ENCODE measurements around the gene EML4. TPM values are rescaled to one million over a fixed set of nuclear protein-coding genes. Genes with fewer than 3 reads are reported as not detected.

The EML4 gene
- total and polyA plus RNA-seq, 4 donors, result 9.6 to 51.9 (median 30.8) TPM

- WGBS, 2 donors, result 94 to 97% methylated on average over 3 of the region's 3 CpGs
- no peaks in the 10 kb centered on the region for H3K36me3 ChIP-seq (ENCODE audit: control insufficient read depth in 1 of 2, insufficient read depth in 2 of 2, low read length in 1 of 2)
- H3K9me3 ChIP-seq (ENCODE audit: control insufficient read depth, low read length), result no peaks in the 10 kb centered on the region
- H3K27me3 ChIP-seq (ENCODE audit: control insufficient read depth in 1 of 2, insufficient read depth in 2 of 2, low read length in 1 of 2), result no peaks in the 10 kb centered on the region
- no peak for DNase-seq
- ATAC-seq (ENCODE audit: low FRiP score), result no peak
- intact Hi-C loops (cut with DNase I), result no loop called here
- no peaks in the 10 kb centered on the region for H3K4me1 ChIP-seq (ENCODE audit: control insufficient read depth in 1 of 2, insufficient read depth in 2 of 2, low read length in 2 of 2)
- H3K27ac ChIP-seq (ENCODE audit: low read depth in 1 of 2, low read length in 2 of 2), result no peak overlapping the region
- H3K4me3 ChIP-seq (ENCODE audit: low read length in 2 of 2), result no peak overlapping the region
Measured at GRCh38 chr2:42218712-42219111, 49.6 kb downstream of the EML4 start.

DNA sequence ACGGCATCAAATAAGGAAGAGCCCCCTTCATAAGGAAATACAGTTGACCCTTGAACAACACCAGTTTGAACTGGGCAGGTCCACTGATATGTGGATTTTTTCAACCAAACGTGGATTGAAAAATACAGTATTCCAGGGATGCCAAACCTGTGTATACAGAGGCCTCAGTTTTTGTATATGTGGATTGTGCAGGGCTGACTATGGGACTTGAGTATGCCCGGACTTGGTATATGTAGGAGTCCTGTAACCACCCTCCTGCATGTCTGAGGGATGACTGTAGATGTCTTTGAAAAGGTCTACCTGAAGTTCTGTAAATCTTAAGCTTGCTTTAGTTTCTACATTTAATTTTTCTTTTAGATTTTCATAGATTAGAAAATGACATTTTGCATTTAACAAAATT is 50.0 kb downstream of the EML4 start:
- DNase-seq (no peak), ATAC-seq (ENCODE audit: low FRiP score) (no peak)
- Histone ChIP-seq H3K27ac (ENCODE audit: low read depth in 1 of 2, low read length in 2 of 2) (no peak overlapping the region), H3K27me3 (ENCODE audit: control insufficient read depth in 1 of 2, insufficient read depth in 2 of 2, low read length in 1 of 2) (no peaks in the 10 kb centered on the region), H3K4me3 (ENCODE audit: low read length in 2 of 2) (no peak overlapping the region), H3K36me3 (ENCODE audit: control insufficient read depth in 1 of 2, insufficient read depth in 2 of 2, low read length in 1 of 2) (no peaks in the 10 kb centered on the region), H3K4me1 (ENCODE audit: control insufficient read depth in 1 of 2, insufficient read depth in 2 of 2, low read length in 2 of 2) (no peaks in the 10 kb centered on the region), H3K9me3 (ENCODE audit: control insufficient read depth, low read length) (no peaks in the 10 kb centered on the region)
- intact Hi-C loops (cut with DNase I), result no loop called here
- 86 to 87% methylated on average over 3 of the region's 3 CpGs for WGBS, 2 donors

DNA sequence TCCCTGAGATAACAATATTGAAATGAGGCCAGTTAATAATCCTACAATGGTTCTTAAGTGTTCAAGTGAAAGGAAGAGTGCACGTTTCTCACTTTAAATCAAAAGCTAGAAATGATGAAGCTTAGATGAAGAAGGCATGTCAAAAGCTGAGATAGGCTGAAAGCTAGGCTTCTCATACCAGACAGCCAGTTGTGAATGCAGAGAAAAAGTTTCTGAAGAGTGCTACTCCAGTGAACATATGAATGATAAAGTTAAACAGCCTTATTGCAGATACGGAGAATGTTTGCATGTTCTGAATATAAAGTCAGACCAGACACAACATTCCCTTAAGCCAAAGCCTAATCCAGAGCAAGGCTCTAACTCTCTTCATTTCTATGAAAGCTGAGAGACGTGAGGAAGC is 51.4 kb downstream of the EML4 start:
- Histone ChIP-seq H3K4me1 (ENCODE audit: control insufficient read depth in 1 of 2, insufficient read depth in 2 of 2, low read length in 2 of 2) (peaks cover 0 to 2% of the 10 kb centered on the region in 2 donors), H3K36me3 (ENCODE audit: control insufficient read depth in 1 of 2, insufficient read depth in 2 of 2, low read length in 1 of 2) (no peaks in the 10 kb centered on the region), H3K9me3 (ENCODE audit: control insufficient read depth, low read length) (no peaks in the 10 kb centered on the region), H3K27ac (ENCODE audit: low read depth in 1 of 2, low read length in 2 of 2) (no peak overlapping the region), H3K27me3 (ENCODE audit: control insufficient read depth in 1 of 2, insufficient read depth in 2 of 2, low read length in 1 of 2) (no peaks in the 10 kb centered on the region), H3K4me3 (ENCODE audit: low read length in 2 of 2) (no peak overlapping the region)
- intact Hi-C loops (cut with DNase I), result no loop called here
- DNase-seq, result no peak
- WGBS, 2 donors, result 24 to 35% methylated on average over 3 of the region's 3 CpGs
- ATAC-seq (ENCODE audit: low FRiP score), result no peak

DNA sequence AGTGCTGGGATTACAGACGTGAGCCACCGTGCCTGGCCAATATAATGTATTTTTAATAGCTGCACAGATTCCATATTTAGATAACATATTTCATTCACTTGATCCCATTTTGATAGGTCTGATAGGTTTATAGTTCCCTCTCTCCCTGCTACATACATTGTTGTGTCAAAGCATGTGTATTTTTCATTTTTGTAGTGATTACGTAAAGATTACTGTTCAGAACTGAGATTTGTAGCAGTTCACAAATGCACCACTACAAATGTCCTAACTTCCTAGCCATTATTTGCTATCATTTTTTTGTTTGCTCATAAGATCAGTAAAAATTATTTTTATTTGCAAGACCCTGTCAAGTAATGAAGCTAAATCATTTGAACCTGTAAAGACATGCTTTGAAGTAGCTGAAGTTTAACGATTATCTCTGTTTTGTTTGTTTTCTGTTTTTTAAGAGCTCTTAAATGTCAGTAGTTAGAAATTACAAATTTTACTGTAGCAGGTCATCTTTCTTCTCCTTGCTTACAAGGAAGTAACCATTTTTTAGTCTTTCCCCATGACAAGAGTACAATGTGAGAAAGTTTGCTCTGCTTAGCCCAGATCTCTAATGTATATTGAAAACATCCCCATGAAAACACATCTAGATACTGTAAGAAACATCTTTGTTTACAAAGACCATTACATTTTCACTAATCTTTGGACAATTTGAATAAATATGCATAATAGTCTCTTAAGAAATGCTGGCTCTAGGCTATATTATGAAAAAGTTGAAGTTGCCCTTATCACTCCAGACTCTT is 54.1 kb downstream of the EML4 start:
- no peaks in the 10 kb centered on the region for H3K9me3 ChIP-seq (ENCODE audit: control insufficient read depth, low read length)
- no peaks in the 10 kb centered on the region for H3K36me3 ChIP-seq (ENCODE audit: control insufficient read depth in 1 of 2, insufficient read depth in 2 of 2, low read length in 1 of 2)
- ATAC-seq (ENCODE audit: low FRiP score) (no peak), DNase-seq (no peak)
- peaks cover 0 to 2% of the 10 kb centered on the region in 2 donors for H3K4me1 ChIP-seq (ENCODE audit: control insufficient read depth in 1 of 2, insufficient read depth in 2 of 2, low read length in 2 of 2)
- 63 to 72% methylated on average over 4 of the region's 4 CpGs for WGBS, 2 donors
- H3K27ac ChIP-seq (ENCODE audit: low read depth in 1 of 2, low read length in 2 of 2), result no peak overlapping the region
- no peak overlapping the region for H3K4me3 ChIP-seq (ENCODE audit: low read length in 2 of 2)
- intact Hi-C loops (cut with DNase I), result no loop called here
- H3K27me3 ChIP-seq (ENCODE audit: control insufficient read depth in 1 of 2, insufficient read depth in 2 of 2, low read length in 1 of 2), result no peaks in the 10 kb centered on the region

DNA sequence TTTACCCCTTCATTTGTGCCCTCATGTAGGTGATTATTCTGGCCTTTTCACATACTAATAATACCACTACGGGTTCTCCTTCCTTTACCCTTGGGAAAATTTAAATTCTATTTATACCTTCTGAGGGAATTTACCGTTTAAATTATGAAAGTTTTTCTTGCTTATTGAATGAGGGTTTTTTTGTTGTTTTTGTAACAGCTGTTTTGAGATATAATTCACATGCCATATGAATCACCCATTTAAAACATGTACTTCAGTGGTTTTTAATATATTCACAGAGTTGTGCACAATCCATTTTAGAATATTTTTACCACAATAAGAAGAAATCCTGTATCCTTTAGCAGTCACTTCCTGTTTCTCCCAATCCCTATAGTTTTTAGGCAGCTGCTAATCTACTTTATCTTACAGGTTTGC is 54.7 kb downstream of the EML4 start:
- Histone ChIP-seq H3K36me3 (ENCODE audit: control insufficient read depth in 1 of 2, insufficient read depth in 2 of 2, low read length in 1 of 2) (no peaks in the 10 kb centered on the region), H3K27me3 (ENCODE audit: control insufficient read depth in 1 of 2, insufficient read depth in 2 of 2, low read length in 1 of 2) (no peaks in the 10 kb centered on the region), H3K4me3 (ENCODE audit: low read length in 2 of 2) (no peak overlapping the region), H3K27ac (ENCODE audit: low read depth in 1 of 2, low read length in 2 of 2) (no peak overlapping the region), H3K9me3 (ENCODE audit: control insufficient read depth, low read length) (no peaks in the 10 kb centered on the region), H3K4me1 (ENCODE audit: control insufficient read depth in 1 of 2, insufficient read depth in 2 of 2, low read length in 2 of 2) (peaks cover 0 to 2% of the 10 kb centered on the region in 2 donors)
- WGBS, 2 donors, result 6 to 9% methylated on average over 2 of the region's 2 CpGs
- ATAC-seq (ENCODE audit: low FRiP score) (no peak), DNase-seq (no peak)
- intact Hi-C loops (cut with DNase I), result no loop called here

GRCh38 chr2:42224422-42225067 is 55.4 kb downstream of the EML4 start:
- Histone ChIP-seq H3K4me1 (ENCODE audit: control insufficient read depth in 1 of 2, insufficient read depth in 2 of 2, low read length in 2 of 2) (peaks cover under 1 to 2% of the 10 kb centered on the region in 2 donors), H3K4me3 (ENCODE audit: low read length in 2 of 2) (no peak overlapping the region), H3K9me3 (ENCODE audit: control insufficient read depth, low read length) (no peaks in the 10 kb centered on the region), H3K27ac (ENCODE audit: low read depth in 1 of 2, low read length in 2 of 2) (no peak overlapping the region), H3K27me3 (ENCODE audit: control insufficient read depth in 1 of 2, insufficient read depth in 2 of 2, low read length in 1 of 2) (no peaks in the 10 kb centered on the region), H3K36me3 (ENCODE audit: control insufficient read depth in 1 of 2, insufficient read depth in 2 of 2, low read length in 1 of 2) (no peaks in the 10 kb centered on the region)
- ATAC-seq (ENCODE audit: low FRiP score) (no peak), DNase-seq (no peak)
- 59 to 60% methylated on average over 4 of the region's 4 CpGs for WGBS, 2 donors
- intact Hi-C loops (cut with DNase I), result no loop called here

GRCh38 chr2:42225573-42225972 is 56.4 kb downstream of the EML4 start:
- no peaks in the 10 kb centered on the region for H3K9me3 ChIP-seq (ENCODE audit: control insufficient read depth, low read length)
- H3K4me3 ChIP-seq (ENCODE audit: low read length in 2 of 2), result no peak overlapping the region
- ATAC-seq (ENCODE audit: low FRiP score), result no peak
- no peak overlapping the region for H3K27ac ChIP-seq (ENCODE audit: low read depth in 1 of 2, low read length in 2 of 2)
- intact Hi-C loops (cut with DNase I), result no loop called here
- H3K4me1 ChIP-seq (ENCODE audit: control insufficient read depth in 1 of 2, insufficient read depth in 2 of 2, low read length in 2 of 2), result peaks cover 2% of the 10 kb centered on the region in 2 donors
- WGBS, 2 donors, result 88 to 99% methylated on average over 1 of the region's 1 CpG
- no peaks in the 10 kb centered on the region for H3K27me3 ChIP-seq (ENCODE audit: control insufficient read depth in 1 of 2, insufficient read depth in 2 of 2, low read length in 1 of 2)
- no peak for DNase-seq
- H3K36me3 ChIP-seq (ENCODE audit: control insufficient read depth in 1 of 2, insufficient read depth in 2 of 2, low read length in 1 of 2), result no peaks in the 10 kb centered on the region

DNA sequence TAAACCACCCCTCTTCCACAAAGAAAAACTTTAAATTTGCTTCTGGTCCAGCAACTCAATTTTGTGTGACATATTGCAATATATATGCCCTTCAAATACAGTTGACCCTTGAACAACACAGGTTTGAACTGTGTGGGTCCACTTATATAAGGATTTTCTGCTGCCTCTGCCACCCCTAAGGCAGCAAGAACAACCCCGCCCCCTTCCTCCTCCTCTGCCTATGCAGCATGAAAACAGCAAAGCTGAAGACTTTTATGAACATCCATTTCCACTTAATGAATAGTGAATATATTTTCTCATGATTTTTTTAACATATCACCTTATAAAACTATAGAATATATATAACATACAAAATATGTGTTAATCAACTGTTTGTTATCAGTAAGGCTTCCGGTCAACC is 58.3 kb downstream of the EML4 start:
- Histone ChIP-seq H3K27me3 (ENCODE audit: control insufficient read depth in 1 of 2, insufficient read depth in 2 of 2, low read length in 1 of 2) (no peaks in the 10 kb centered on the region), H3K36me3 (ENCODE audit: control insufficient read depth in 1 of 2, insufficient read depth in 2 of 2, low read length in 1 of 2) (no peaks in the 10 kb centered on the region), H3K9me3 (ENCODE audit: control insufficient read depth, low read length) (no peaks in the 10 kb centered on the region), H3K4me1 (ENCODE audit: control insufficient read depth in 1 of 2, insufficient read depth in 2 of 2, low read length in 2 of 2) (peaks cover 2% of the 10 kb centered on the region in 2 donors), H3K4me3 (ENCODE audit: low read length in 2 of 2) (no peak overlapping the region), H3K27ac (ENCODE audit: low read depth in 1 of 2, low read length in 2 of 2) (no peak overlapping the region)
- WGBS, 2 donors, result 74 to 81% methylated on average over 2 of the region's 2 CpGs
- no peak for DNase-seq
- ATAC-seq (ENCODE audit: low FRiP score), result no peak
- intact Hi-C loops (cut with DNase I), result no loop called here

GRCh38 chr2:42228101-42228500 is 58.9 kb downstream of the EML4 start:
- H3K36me3 ChIP-seq (ENCODE audit: control insufficient read depth in 1 of 2, insufficient read depth in 2 of 2, low read length in 1 of 2), result no peaks in the 10 kb centered on the region
- peaks cover 2% of the 10 kb centered on the region in 2 donors for H3K4me1 ChIP-seq (ENCODE audit: control insufficient read depth in 1 of 2, insufficient read depth in 2 of 2, low read length in 2 of 2)
- no peak for ATAC-seq (ENCODE audit: low FRiP score)
- no peak overlapping the region for H3K4me3 ChIP-seq (ENCODE audit: low read length in 2 of 2)
- DNase-seq, result no peak
- intact Hi-C loops (cut with DNase I), result no loop called here
- no peak overlapping the region for H3K27ac ChIP-seq (ENCODE audit: low read depth in 1 of 2, low read length in 2 of 2)
- H3K27me3 ChIP-seq (ENCODE audit: control insufficient read depth in 1 of 2, insufficient read depth in 2 of 2, low read length in 1 of 2), result no peaks in the 10 kb centered on the region
- WGBS, 2 donors, result 59 to 75% methylated on average over 1 of the region's 1 CpG
- H3K9me3 ChIP-seq (ENCODE audit: control insufficient read depth, low read length), result no peaks in the 10 kb centered on the region
